A549 (cell line): ENCODE data around the gene LDLRAD4. TPM values are rescaled to one million over a fixed set of nuclear protein-coding genes. Genes with fewer than 3 reads are reported as not detected.

Experiments used
- ATAC-seq, 2 experiments: fragments of 200-7000 bp in 1 of 2; fragments of >200 bp in 1 of 2; cut with Nextera tagmentation in 1 of 2; cut with Tn5 transposase in 1 of 2; 3 replicates each; pipeline versions ENCODE4 v1.8.0 to v1.9.1; 2018 to 2020; ENCODE audit warnings: mild to moderate bottlenecking in 1 of 2, moderate library complexity in 1 of 2
- CTCF ChIA-PET: fragments of 300-600 bp; sonication (Branson Sonifier 250); formaldehyde crosslinking; extraction: SDS; loops from one replicate; lab custom pipeline; 2021; ENCODE audit warnings: antibody characterized with exemption, inconsistent platforms; lab: Yijun Ruan, JAX
- POLR2A ChIA-PET: fragments of 350-600 bp; formaldehyde crosslinking; extraction: SDS; loops from one replicate; lab custom pipeline; 2021; ENCODE audit warnings: antibody characterized with exemption, inconsistent platforms; lab: Yijun Ruan, JAX
- DNase-seq, 2 experiments: peaks; one replicate each; pipeline versions ENCODE4 v3.0.0 to v3.0.0-alpha.2; 2011 to 2016; ENCODE audit warnings: low read depth in 1 of 2, low spot score in 1 of 2
- FAIRE-seq: peaks from 2 replicates; lab custom pipeline; 2011; peaks lifted over from hg19 to GRCh38; lab: Jason Lieb, UNC
- H3K27ac ChIP-seq, 2 experiments: fragments of >200 bp; sonication (Bioruptor Twin); formaldehyde crosslinking; 3 replicates each; pipeline ENCODE4 v1.5.1; 2016 to 2017
- H3K4me1 ChIP-seq: fragments of >200 bp; sonication (Bioruptor Twin); formaldehyde crosslinking; 3 replicates; pipeline ENCODE4 v1.6.1; 2016
- H3K4me2 ChIP-seq: fragments of >200 bp; sonication (Bioruptor Twin); formaldehyde crosslinking; 3 replicates; pipeline ENCODE4 v1.6.1; 2016
- H3K4me3 ChIP-seq: fragments of >200 bp; sonication (Bioruptor Twin); formaldehyde crosslinking; 3 replicates; pipeline ENCODE4 v1.5.1; 2016
- H3K9me3 ChIP-seq: fragments of >200 bp; sonication (Bioruptor Twin); formaldehyde crosslinking; 3 replicates; pipeline ENCODE4 v1.6.1; 2016
- CBX2 ChIP-seq: fragments of 200-600 bp; sonication (generic); IDR thresholded peaks from 2 replicates; pipeline ENCODE4 v1.6.1; 2016; ENCODE audit warnings: low read depth, mild to moderate bottlenecking, borderline replicate concordance
- CEBPB ChIP-seq, 2 experiments: fragments of >200 bp in 1 of 2; sonication (Bioruptor Twin) in 1 of 2; formaldehyde crosslinking in 1 of 2; IDR thresholded peaks; 2 replicates each; pipeline ENCODE4 v1.6.1; 2012 to 2016
- CHD4 ChIP-seq: fragments of 200-600 bp; sonication (generic); IDR thresholded peaks from 2 replicates; pipeline ENCODE4 v1.6.1; 2016; ENCODE audit warnings: antibody characterized with exemption, mild to moderate bottlenecking, borderline replicate concordance
- E2F6 ChIP-seq: IDR thresholded peaks from 2 replicates; pipeline ENCODE4 v1.6.1; 2012; ENCODE audit warnings: low read depth, borderline replicate concordance
- EHMT2 ChIP-seq: fragments of 200-600 bp; sonication (generic); IDR thresholded peaks from 2 replicates; pipeline ENCODE4 v1.6.1; 2016; ENCODE audit warnings: antibody characterized with exemption, low read depth, mild to moderate bottlenecking, moderate library complexity
- ELK1 ChIP-seq: fragments of 150-350 bp; IDR thresholded peaks from 2 replicates; pipeline ENCODE4 v1.6.1; 2014; ENCODE audit warnings: low read depth, mild to moderate bottlenecking, low read length
- ESRRA ChIP-seq: fragments of 150-350 bp; IDR thresholded peaks from 2 replicates; pipeline ENCODE4 v1.6.1; 2014; ENCODE audit warnings: mild to moderate bottlenecking, low read length, borderline replicate concordance
- FOSB ChIP-seq: fragments of 250-450 bp; sonication (Bioruptor Pico); IDR thresholded peaks from 2 replicates; pipeline ENCODE4 v1.5.0; 2020; ENCODE audit warnings: mild to moderate bottlenecking, moderate library complexity
- HES2 ChIP-seq: fragments of >200 bp; sonication (Bioruptor Twin); formaldehyde crosslinking; IDR thresholded peaks from 2 replicates; pipeline ENCODE4 v1.6.1; 2016
- HEYL ChIP-seq: fragments of 250-450 bp; sonication (Bioruptor Pico); IDR thresholded peaks from 2 replicates; pipeline ENCODE4 v1.8.0; 2021; ENCODE audit warnings: mild to moderate bottlenecking, moderate library complexity
- HMGXB4 ChIP-seq: fragments of 250-450 bp; sonication (Bioruptor Pico); IDR thresholded peaks from 2 replicates; pipeline ENCODE4 v1.5.0; 2021; ENCODE audit warnings: mild to moderate bottlenecking, moderate library complexity, borderline replicate concordance
- HOXA7 ChIP-seq: fragments of 250-450 bp; sonication (Bioruptor Pico); IDR thresholded peaks from 2 replicates; pipeline ENCODE4 v1.5.0; 2020; ENCODE audit warnings: mild to moderate bottlenecking, moderate library complexity
- JUN ChIP-seq, 2 experiments: fragments of >200 bp; sonication (Bioruptor Twin); formaldehyde crosslinking; IDR thresholded peaks; 2 replicates in 1 of 2; 3 replicates in 1 of 2; pipeline ENCODE4 v1.6.1; 2016 to 2017
- KDM1A ChIP-seq: fragments of 200-600 bp; sonication (generic); IDR thresholded peaks from 2 replicates; pipeline ENCODE4 v1.6.1; 2016; ENCODE audit warnings: low read depth, mild to moderate bottlenecking
- KDM5A ChIP-seq: fragments of 200-600 bp; sonication (generic); IDR thresholded peaks from 2 replicates; pipeline ENCODE4 v1.6.1; 2016; ENCODE audit warnings: antibody characterized with exemption, mild to moderate bottlenecking
- MAX ChIP-seq: IDR thresholded peaks from 2 replicates; pipeline ENCODE4 v1.6.1; 2012
- NPAS2 ChIP-seq: fragments of 250-450 bp; sonication (Bioruptor Pico); IDR thresholded peaks from 2 replicates; pipeline ENCODE4 v1.8.0; 2022; ENCODE audit warnings: mild to moderate bottlenecking, moderate library complexity, borderline replicate concordance
- NR3C1 ChIP-seq: fragments of >200 bp; sonication (Bioruptor Twin); formaldehyde crosslinking; IDR thresholded peaks from 3 replicates; pipeline ENCODE4 v1.6.1; 2017
- PHF8 ChIP-seq: fragments of 200-600 bp; sonication (generic); IDR thresholded peaks from 2 replicates; pipeline ENCODE4 v1.6.1; 2016; ENCODE audit warnings: low read depth, mild to moderate bottlenecking, antibody characterized with exemption, moderate library complexity, borderline replicate concordance
- POLR2A ChIP-seq: IDR thresholded peaks from 2 replicates; pipeline ENCODE4 v1.6.1; 2012; ENCODE audit warnings: mild to moderate bottlenecking, low read length
- RAD21 ChIP-seq, 2 experiments: fragments of >200 bp in 1 of 2; sonication (Bioruptor Twin) in 1 of 2; formaldehyde crosslinking in 1 of 2; IDR thresholded peaks in 1 of 2; conservative IDR thresholded peaks in 1 of 2; 2 replicates in 1 of 2; 3 replicates in 1 of 2; pipeline ENCODE4 v1.6.1; 2012 to 2018; ENCODE audit warnings: inconsistent platforms in 1 of 2
- REST ChIP-seq: fragments of 200-600 bp; sonication (generic); IDR thresholded peaks from 2 replicates; pipeline ENCODE4 v1.6.1; 2016; ENCODE audit warnings: antibody characterized with exemption, mild to moderate bottlenecking, moderate library complexity
- TFCP2L1 ChIP-seq: fragments of 250-450 bp; sonication (Bioruptor Pico); IDR thresholded peaks from 2 replicates; pipeline ENCODE4 v1.5.0; 2021; ENCODE audit warnings: mild to moderate bottlenecking
- ZSCAN20 ChIP-seq: fragments of 250-450 bp; sonication (Bioruptor Pico); IDR thresholded peaks from 2 replicates; pipeline ENCODE4 v1.8.0; 2022; ENCODE audit warnings: mild to moderate bottlenecking, moderate library complexity
- WGBS: methylation state at CpG from one replicate; pipeline ENCODE4 v1.1.6; 2017; ENCODE audit errors: missing lambda C conversion rate; 5-methylcytosine and 5-hydroxymethylcytosine counted together
- polyA plus RNA-seq, 4 experiments: library from polyadenylated mRNA; depleted of rRNA in 3 of 4; stranded (reverse); fragments of >200 nt; fragmentation: RNase III in 1 of 4; extraction: RNeasy Plus Mini Kit Qiagen cat#74134 plus additional on column Dnase treatment in 1 of 4; gene quantifications; 2 replicates in 3 of 4; 3 replicates in 1 of 4; pipeline ENCODE4 v1.2.3, GENCODE V29; 2011 to 2017

Gene LDLRAD4
- polyA plus RNA-seq, 2 of the 4 experiments (the other 2 are of a cell fraction) = 5.2 to 7.6 TPM

GRCh38 chr18:13495961-13496360, 277.4 kb downstream of the LDLRAD4 start:
- Histone ChIP-seq H3K4me1 (peaks cover 15% of the 10 kb centered on the region), H3K4me2 (no peak overlapping the region), H3K4me3 (no peak overlapping the region), H3K27ac (no peak overlapping the region), H3K9me3 (peaks cover 8% of the 10 kb centered on the region; the same call in 1 of the 3 replicates)
- FAIRE-seq (no peak), DNase-seq (no peak), ATAC-seq (no peak)
- ChIA-PET CTCF (no interaction called here), POLR2A (no interaction called here)
- 78% methylated on average over 8 of the region's 8 CpGs for WGBS
- TF ChIP-seq HMGXB4 (CRISPR knock-in tag) (no peak), CBX2 (no peak)

- ATAC-seq (no peak), DNase-seq (no peak), FAIRE-seq (no peak)
- CTCF ChIA-PET = interaction anchor here (1.1 kb wide), 2 partner anchors 19 to 34 kb away, joined by 3 to 5 read pairs; no protein-coding TSS in a partner anchor
- 54% methylated on average over 4 of the region's 4 CpGs for WGBS
- H3K4me1 ChIP-seq = peaks cover 22% of the 10 kb centered on the region
- H3K4me3 ChIP-seq = no peak overlapping the region
- TF ChIP-seq HOXA7 (CRISPR knock-in tag) = no peak
- no peak for TF ChIP-seq TFCP2L1 (CRISPR knock-in tag)
- no peak for TF ChIP-seq CEBPB (IDR thresholded peaks at IDR 0.05)
- TF ChIP-seq NR3C1 = no peak
- TF ChIP-seq ELK1 = no peak
- TF ChIP-seq HEYL (CRISPR knock-in tag) = no peak
- no peak for TF ChIP-seq NPAS2 (CRISPR knock-in tag)
- TF ChIP-seq JUN (IDR thresholded peaks at IDR 0.05) = no peak
- TF ChIP-seq PHF8 = no peak
- no peak for TF ChIP-seq E2F6
- no peak overlapping the region for H3K27ac ChIP-seq
- POLR2A ChIA-PET = no interaction called here
- H3K4me2 ChIP-seq = no peak overlapping the region
- peaks cover 8% of the 10 kb centered on the region; the same call in 1 of the 3 replicates for H3K9me3 ChIP-seq
These were observed 278.2 kb downstream of the LDLRAD4 start for GRCh38 chr18:13496691-13497281.

- 91% methylated on average over 5 of the region's 5 CpGs for WGBS
- peak overlapping the region; percentile 75 to 76; a peak in 4 of 6 replicates for H3K27ac ChIP-seq
- FAIRE-seq (no peak), DNase-seq (no peak), ATAC-seq (no peak)
- CTCF ChIA-PET = interaction anchor here (1.2 kb wide), 1 partner anchor 30 kb away, joined by 3 read pairs; no protein-coding TSS in a partner anchor
- POLR2A ChIA-PET = no interaction called here
- H3K4me3 ChIP-seq = no peak overlapping the region
- H3K9me3 ChIP-seq = peaks cover 8% of the 10 kb centered on the region; the same call in 1 of the 3 replicates
- H3K4me2 ChIP-seq = no peak overlapping the region
- H3K4me1 ChIP-seq = peaks cover 30% of the 10 kb centered on the region
- no peak for TF ChIP-seq POLR2A
- TF ChIP-seq KDM5A = no peak
- no peak for TF ChIP-seq HES2
- no peak for TF ChIP-seq RAD21 (conservative IDR thresholded peaks at IDR 0.05 in 1 of 2, IDR thresholded peaks at IDR 0.05 in 1 of 2)
- TF ChIP-seq HOXA7 (CRISPR knock-in tag) = no peak
- TF ChIP-seq PHF8 = no peak
- no peak for TF ChIP-seq MAX
- TF ChIP-seq ZSCAN20 = no peak
- no peak for TF ChIP-seq KDM1A
- TF ChIP-seq ESRRA = no peak
- TF ChIP-seq CHD4 = no peak
- TF ChIP-seq REST = no peak
- no peak for TF ChIP-seq FOSB (CRISPR knock-in tag)
- TF ChIP-seq ELK1 = no peak
- TF ChIP-seq EHMT2 = no peak
These were observed 281.2 kb downstream of the LDLRAD4 start for GRCh38 chr18:13499803-13500202.
